Epithelial cell of esophagus (primary cell): ENCODE measurements around the gene REN.

Experiments used
- DNase-seq: peaks from one replicate; pipeline ENCODE4 v3.0.0; 2010; ENCODE audit warnings: low read depth
- H3K4me3 ChIP-seq: 2 replicates; pipeline ENCODE4 v1.5.1; 2011; ENCODE audit warnings: mild to moderate bottlenecking, low read length, control low read depth
- CTCF ChIP-seq: IDR thresholded peaks from 2 replicates; pipeline ENCODE4 v1.5.1; 2011; ENCODE audit warnings: low read depth, mild to moderate bottlenecking, low read length, control low read depth, inconsistent platforms; ENCODE audit not compliant: insufficient read depth; ENCODE audit errors: missing control alignments

REN gene

GRCh38 chr1:204170494-204171155, 4.5 kb upstream of the REN start:
- H3K4me3 ChIP-seq = no peak overlapping the region
- no peak for TF ChIP-seq CTCF
- DNase-seq = peak; percentile 47

- TF ChIP-seq CTCF = no peak
- no peak overlapping the region for H3K4me3 ChIP-seq
- no peak for DNase-seq
Observed at GRCh38 chr1:204169858-204170257, 3.7 kb upstream of the REN start.

- no peak for TF ChIP-seq CTCF
- no peak for DNase-seq
- no peak overlapping the region for H3K4me3 ChIP-seq
Observed at GRCh38 chr1:204167730-204168129, 1.6 kb upstream of the REN start.

- peak; percentile 82 for DNase-seq
- H3K4me3 ChIP-seq = no peak overlapping the region
- peak; percentile 98 for TF ChIP-seq CTCF
Observed at GRCh38 chr1:204162494-204163074, 3.6 kb downstream of the REN start.

GRCh38 chr1:204161609-204162493, 4.3 kb downstream of the REN start:
- H3K4me3 ChIP-seq = no peak overlapping the region

GRCh38 chr1:204157962-204158361, 8.2 kb downstream of the REN start:
- no peak for DNase-seq
- no peak for TF ChIP-seq CTCF
- no peak overlapping the region for H3K4me3 ChIP-seq

More at GRCh38 chr1:204161609-204162493, 4.3 kb downstream of the REN start:
- DNase-seq = no peak
- no peak for TF ChIP-seq CTCF
